ENCODE results near the gene ADIG.
A peak's percentile ranks its signal among the peaks of the same experiment; 100 is the strongest.

Gene ADIG

DNA sequence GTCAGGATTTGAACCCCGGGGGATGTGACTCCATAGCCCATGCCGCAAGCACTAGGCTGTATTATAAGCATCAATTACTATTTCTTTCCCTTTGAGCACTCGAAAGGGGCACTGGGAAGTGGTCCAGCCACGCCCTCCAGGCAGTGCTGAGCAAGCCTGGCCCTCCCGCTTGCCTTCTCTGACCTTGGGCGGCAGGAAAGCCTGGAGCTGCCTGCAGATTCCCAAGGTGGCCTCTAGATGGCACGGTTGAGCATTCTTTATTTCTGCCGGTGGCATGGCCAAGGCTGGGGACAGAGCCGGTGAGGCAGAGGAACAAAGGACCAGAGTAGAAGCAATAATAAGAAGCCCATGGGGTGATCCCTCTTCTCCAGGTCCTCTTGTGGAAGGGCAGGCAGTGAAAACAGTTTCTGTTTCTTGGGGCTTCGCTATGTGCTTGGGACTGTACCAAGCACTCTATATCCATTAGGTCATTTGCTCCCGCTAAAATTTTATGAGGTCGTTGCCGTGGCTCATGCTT, 52.6 kb downstream of the ADIG start:
- Histone ChIP-seq H4K20me1 (ENCODE audit: insufficient read depth, low read length) (no peaks in the 10 kb centered on the region), H3K9me2 (replicated peaks; ENCODE audit: insufficient read depth, low read length) (no peaks in the 10 kb centered on the region), H3K4me2 (ENCODE audit: low read depth, low read length) (no peak overlapping the region), H3K27me3 (replicated peaks; ENCODE audit: insufficient read depth, low read length) (0 out of 2 replicates have a peak, but pooled peaks cover 4% of the 10 kb centered on the region), H3K36me3 (replicated peaks; ENCODE audit: insufficient read depth, low read length) (no peaks in the 10 kb centered on the region), H3F3A (ENCODE audit: insufficient read depth, low read length) (no peaks in the 10 kb centered on the region), H3K79me2 (ENCODE audit: low read length) (no peaks in the 10 kb centered on the region), H3K4me3 (ENCODE audit: low read length) (no peak overlapping the region), H3K4me1 (ENCODE audit: low read length) (no peaks in the 10 kb centered on the region), H3K9me3 (replicated peaks; ENCODE audit: insufficient read depth, low read length) (no peaks in the 10 kb centered on the region), H3K9ac (ENCODE audit: low read length) (no peak overlapping the region), H3K27ac (ENCODE audit: low read length) (no peak overlapping the region), H2AFZ (ENCODE audit: low read length) (0 out of 2 replicates have a peak overlapping the region, but pooled peaks have one; percentile 5)
- DNase-seq = peak; percentile 69
- TF ChIP-seq EZH2 (optimal IDR thresholded peaks at IDR 0.05; ENCODE audit: low read depth, low read length) = no peak
- TF ChIP-seq, protein P1, sequence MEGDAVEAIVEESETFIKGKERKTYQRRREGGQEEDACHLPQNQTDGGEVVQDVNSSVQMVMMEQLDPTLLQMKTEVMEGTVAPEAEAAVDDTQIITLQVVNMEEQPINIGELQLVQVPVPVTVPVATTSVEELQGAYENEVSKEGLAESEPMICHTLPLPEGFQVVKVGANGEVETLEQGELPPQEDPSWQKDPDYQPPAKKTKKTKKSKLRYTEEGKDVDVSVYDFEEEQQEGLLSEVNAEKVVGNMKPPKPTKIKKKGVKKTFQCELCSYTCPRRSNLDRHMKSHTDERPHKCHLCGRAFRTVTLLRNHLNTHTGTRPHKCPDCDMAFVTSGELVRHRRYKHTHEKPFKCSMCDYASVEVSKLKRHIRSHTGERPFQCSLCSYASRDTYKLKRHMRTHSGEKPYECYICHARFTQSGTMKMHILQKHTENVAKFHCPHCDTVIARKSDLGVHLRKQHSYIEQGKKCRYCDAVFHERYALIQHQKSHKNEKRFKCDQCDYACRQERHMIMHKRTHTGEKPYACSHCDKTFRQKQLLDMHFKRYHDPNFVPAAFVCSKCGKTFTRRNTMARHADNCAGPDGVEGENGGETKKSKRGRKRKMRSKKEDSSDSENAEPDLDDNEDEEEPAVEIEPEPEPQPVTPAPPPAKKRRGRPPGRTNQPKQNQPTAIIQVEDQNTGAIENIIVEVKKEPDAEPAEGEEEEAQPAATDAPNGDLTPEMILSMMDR (IDR thresholded peaks at IDR 0.05; ENCODE audit: low read length) = peak; percentile 89

DNA sequence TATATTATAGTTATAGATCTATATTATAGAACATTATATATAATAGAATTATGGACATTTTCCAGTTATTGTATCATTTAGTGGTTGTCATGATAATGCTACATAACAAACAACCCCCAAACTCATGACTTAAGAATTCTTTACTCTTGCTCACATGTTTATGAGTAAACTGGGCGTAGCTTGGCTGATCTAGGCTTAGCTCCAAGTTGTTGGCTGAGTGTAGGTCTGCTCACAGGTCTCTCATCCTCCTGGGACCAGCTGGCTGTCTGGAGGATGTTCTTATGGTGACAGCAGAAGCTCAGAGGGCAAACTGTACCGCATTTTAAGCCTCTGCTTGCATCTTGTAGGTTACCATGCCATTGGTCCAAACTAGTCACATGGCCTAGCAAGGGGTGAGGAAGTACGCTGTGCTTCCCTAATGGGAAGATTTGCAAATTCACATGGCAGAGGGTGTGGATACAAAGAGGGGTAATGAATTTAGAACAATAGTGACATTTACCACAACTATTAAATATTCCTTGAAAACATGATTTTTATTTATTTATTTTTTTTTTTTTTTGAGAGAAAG, 54.8 kb downstream of the ADIG start:
- Histone ChIP-seq H3K4me3 (ENCODE audit: low read length) (no peak overlapping the region), H3K9me2 (replicated peaks; ENCODE audit: insufficient read depth, low read length) (no peaks in the 10 kb centered on the region), H3K9ac (ENCODE audit: low read length) (no peak overlapping the region), H3K79me2 (ENCODE audit: low read length) (no peaks in the 10 kb centered on the region), H3K27me3 (replicated peaks; ENCODE audit: insufficient read depth, low read length) (0 out of 2 replicates have a peak, but pooled peaks cover 4% of the 10 kb centered on the region), H3K9me3 (replicated peaks; ENCODE audit: insufficient read depth, low read length) (no peaks in the 10 kb centered on the region), H3K4me1 (ENCODE audit: low read length) (no peaks in the 10 kb centered on the region), H3K36me3 (replicated peaks; ENCODE audit: insufficient read depth, low read length) (no peaks in the 10 kb centered on the region), H2AFZ (ENCODE audit: low read length) (no peak overlapping the region), H3K4me2 (ENCODE audit: low read depth, low read length) (no peak overlapping the region), H3K27ac (ENCODE audit: low read length) (no peak overlapping the region), H4K20me1 (ENCODE audit: insufficient read depth, low read length) (no peaks in the 10 kb centered on the region), H3F3A (ENCODE audit: insufficient read depth, low read length) (no peaks in the 10 kb centered on the region)
- TF ChIP-seq EZH2phosphoT487 (IDR thresholded peaks at IDR 0.05; ENCODE audit: low read length) = no peak
- TF ChIP-seq, protein P1 (IDR thresholded peaks at IDR 0.05; ENCODE audit: low read length) = no peak
- no peak for TF ChIP-seq EZH2 (optimal IDR thresholded peaks at IDR 0.05; ENCODE audit: low read depth, low read length)
- no peak for DNase-seq

Data from MM.1S (cell line).